Activated T-helper 1 cell treated with Interleukin-2 at 50 U/mL for 16 hours (primary cell): ENCODE data around the gene BPIFB1.

Experiments used
- DNase-seq: peaks from one replicate; pipeline ENCODE4 v3.0.0-alpha.2; 2020; ENCODE audit warnings: low read depth

Gene BPIFB1

GRCh38 chr20:33325350-33325749 lies 42.3 kb downstream of the BPIFB1 start:
- no peak for DNase-seq

GRCh38 chr20:33328157-33329137 lies 45.4 kb downstream of the BPIFB1 start:
- DNase-seq = no peak

- DNase-seq = no peak
These were observed 50.0 kb downstream of the BPIFB1 start for GRCh38 chr20:33332905-33333456.

DNA sequence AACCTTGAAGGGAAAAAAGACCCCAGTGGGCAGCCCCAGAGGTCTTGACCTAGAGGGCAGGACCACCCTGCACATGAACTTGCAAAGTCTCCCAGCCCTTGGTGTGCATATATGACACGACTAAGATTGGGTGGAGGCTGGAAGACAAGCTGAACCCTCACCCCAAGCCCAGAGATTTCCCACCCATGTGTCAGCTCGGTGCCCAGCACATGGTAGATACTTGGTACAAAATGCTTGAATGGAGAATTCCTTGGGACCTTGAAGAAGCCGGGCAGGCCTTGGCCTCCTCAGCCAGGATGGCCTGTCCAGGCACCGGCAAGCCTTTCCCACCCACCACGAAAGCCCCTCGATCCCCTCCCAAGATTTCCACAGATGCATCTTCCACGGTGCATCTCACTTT lies 50.6 kb downstream of the BPIFB1 start:
- DNase-seq = no peak

- DNase-seq = no peak
These were observed 51.1 kb downstream of the BPIFB1 start for GRCh38 chr20:33334111-33334510.

- DNase-seq = no peak
These were observed 53.4 kb downstream of the BPIFB1 start for GRCh38 chr20:33336375-33336774.

- no peak for DNase-seq
These were observed 54.1 kb downstream of the BPIFB1 start for GRCh38 chr20:33337119-33337518.

GRCh38 chr20:33337531-33338165 lies 54.6 kb downstream of the BPIFB1 start:
- DNase-seq = no peak

DNA sequence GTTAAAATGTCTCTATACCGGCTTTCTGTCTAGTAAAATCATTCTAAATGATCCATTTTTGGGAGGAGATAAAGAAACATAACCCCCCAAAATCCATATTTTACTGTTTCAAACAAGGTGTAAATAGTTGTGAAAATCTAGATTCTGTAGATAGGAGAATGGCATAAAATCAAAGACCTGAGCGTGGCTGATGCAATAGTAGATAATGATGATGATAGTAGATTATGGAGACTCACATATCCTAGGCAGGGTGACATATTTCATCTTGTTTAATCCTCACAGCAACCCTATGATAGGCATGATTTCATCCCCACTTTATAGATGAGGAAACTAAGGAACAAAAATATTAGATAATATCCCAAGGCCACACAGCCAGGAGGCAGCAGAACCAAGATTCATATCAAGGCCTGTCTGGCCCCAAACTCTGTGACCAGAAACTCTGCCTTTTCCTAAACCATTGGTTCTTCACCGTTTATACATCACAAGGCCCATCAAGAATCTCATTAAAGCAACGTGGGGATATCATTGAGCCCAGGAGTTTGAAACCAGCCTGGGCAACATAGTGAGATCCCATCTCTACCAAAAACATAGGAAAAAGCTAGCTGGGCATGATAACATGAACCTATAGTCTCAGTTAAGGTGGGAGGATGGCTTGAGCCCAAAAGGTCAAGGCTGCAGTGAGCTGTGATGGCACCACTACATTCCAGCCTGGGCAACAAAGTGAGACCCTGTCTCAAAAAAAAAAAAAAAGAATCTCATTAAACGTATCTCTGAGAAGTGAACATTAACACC lies 55.6 kb downstream of the BPIFB1 start:
- DNase-seq = no peak

DNA sequence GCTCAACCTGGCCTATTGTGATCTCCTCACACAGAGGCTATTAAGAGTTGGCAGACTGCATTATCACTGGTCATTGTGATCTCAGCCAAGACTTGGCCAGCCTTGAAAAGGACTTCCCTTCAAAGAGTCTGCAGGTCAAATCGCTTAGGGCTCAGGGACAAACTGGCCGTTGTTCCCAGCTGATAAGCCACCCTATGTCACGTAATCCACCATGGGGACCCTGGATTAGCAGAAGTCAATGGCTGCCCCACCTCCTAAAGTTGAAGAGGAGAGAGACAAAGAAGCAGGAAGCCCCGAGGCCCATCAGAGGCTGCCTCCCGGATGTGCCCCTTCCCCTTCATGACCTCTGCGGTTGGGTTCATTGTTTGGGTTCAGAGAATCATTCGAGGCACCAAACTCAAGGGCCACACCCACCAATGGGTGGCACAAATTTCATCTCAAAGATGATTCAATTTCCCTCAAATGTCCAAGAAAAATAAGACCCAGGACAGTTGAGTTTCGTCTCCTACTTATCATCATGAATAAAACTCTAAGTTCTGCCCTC lies 56.6 kb downstream of the BPIFB1 start:
- DNase-seq = no peak

DNA sequence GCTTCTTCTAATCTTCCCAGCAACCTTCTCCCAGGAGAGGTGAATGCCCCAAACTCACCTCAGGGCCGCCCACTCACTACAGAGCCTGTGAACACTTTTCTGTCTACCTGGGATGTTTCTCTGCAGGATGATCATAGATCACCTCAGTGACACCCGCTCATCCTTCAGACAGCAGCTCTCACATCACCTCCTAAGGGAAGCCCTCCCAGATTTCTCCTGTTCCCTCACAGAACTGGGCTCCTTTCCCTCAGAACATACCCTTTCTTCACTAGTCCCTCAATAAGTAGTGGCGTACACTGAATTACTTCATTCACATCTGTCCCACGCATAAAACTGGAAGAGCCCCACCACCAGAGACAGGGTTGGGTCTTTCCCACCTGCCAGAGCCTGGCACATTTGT lies 60.5 kb downstream of the BPIFB1 start:
- no peak for DNase-seq

DNA sequence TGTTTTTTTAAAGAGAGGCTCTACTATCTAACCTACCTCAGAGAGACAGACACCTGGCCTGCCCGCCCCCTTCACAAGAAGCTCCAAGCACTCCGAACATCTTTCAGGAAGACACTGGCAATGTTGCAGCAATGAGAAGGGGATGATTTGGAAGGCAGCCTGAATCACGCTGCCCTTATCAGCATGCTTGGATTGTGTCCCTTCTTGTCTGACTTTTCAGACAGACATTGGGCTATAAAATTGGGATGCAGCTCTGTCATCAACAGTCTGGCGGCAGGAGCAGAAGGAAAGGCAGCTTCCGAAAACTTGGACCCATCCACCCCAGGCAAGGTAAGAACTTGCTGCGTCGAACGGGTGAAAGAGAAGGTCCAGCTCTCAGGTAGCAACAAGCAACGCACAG lies 62.3 kb downstream of the BPIFB1 start:
- no peak for DNase-seq

GRCh38 chr20:33348136-33348937 lies 65.3 kb downstream of the BPIFB1 start:
- no peak for DNase-seq

- no peak for DNase-seq
These were observed 66.5 kb downstream of the BPIFB1 start for GRCh38 chr20:33349493-33349892.

- no peak for DNase-seq
These were observed 68.7 kb downstream of the BPIFB1 start for GRCh38 chr20:33351696-33352095.

DNA sequence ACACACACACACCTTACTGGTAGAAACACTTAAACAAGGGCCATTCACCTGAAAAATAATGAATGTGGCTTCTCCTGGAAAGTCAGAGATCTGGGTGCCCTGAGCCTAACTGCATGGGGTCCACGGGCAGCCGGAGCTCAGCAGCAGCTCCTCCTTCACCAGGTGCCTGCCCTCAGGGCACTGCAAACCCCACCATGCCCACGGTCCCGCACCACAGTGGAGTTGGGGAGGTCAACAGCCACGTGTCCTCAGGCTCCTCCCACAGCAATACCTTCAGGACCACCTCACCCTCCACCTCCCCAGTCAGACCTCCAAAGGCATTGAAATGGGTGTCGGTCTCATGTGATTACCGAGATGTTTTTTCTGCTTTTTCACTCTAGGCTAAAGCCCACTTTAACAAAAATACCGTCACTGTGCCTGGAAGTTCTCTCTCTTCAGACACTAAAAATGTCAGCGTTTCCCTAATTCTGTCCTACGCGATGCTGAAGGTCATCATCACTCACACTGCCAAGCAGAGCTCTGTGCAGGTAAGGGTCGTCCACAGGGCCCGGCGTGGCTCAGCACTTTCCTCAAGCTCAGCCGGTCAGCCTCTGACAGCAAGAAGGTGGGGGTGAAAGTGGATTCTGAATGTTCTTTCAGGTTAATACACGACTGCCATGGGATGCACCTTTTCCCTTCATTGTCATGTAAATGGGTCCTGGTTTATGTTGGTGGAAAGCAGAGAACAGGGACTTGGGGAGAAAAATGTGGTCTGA lies 69.4 kb downstream of the BPIFB1 start:
- DNase-seq = no peak

DNA sequence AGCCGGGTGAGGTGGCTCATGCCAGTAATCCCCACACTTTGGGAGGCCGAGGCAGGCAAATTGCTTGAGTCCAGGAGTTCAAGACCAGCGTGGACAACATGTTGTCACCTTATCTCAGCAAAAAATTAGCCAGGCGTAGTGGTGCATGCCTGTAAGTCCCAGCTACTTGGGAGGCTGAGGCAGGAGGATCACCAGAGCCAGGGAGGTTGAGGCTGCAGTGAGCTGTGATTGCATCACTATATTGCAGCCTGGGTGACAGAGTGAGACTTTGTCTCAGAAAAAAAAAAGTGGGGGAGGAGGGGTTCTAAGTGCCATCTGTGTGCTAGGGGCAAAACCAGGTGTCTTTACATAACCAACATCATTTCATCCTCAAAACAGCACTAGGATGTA lies 70.0 kb downstream of the BPIFB1 start:
- no peak for DNase-seq
